Measurements from ENCODE around the gene TMEM231. TPM values are rescaled to one million over a fixed set of nuclear protein-coding genes. Genes with fewer than 3 reads are reported as not detected.

TMEM231 gene
- total and polyA plus RNA-seq, 2 of the 8 experiments (the other 6 are each of a cell fraction or from before 2014, with no cell fraction given): 8.3 to 26.7 TPM

DNA sequence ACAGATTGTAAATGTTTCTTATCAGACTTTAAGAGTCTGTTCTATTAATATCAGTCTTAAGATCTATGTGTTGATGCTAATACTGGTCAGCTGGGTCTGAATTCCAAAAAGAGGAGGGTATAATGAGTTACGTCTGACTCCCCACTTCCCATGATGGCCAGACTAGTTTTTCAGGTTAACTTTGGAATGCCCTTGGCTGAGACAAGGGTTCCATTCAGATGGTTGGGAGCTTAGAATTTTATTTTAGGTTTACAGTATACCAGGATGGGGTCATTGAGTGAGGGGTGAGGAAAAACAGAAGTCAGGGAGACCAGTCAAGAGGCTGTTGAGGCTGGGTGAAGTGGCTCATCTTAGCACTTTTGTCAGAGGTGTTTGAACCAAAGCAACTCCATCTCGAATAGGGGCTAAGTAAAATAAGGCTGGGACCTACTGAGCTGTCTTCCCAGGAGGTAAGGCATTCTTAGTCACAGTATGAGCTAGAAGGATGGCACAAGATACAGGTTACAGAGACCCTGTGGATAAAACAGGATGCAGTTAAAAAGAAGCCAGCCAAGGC is 2.9 kb upstream of the TMEM231 start:
- H3K27me3 ChIP-seq (replicated peaks in 1 of 4; ENCODE audit: control insufficient read depth in 3 of 4, extremely low read depth in 1 of 4, insufficient read depth in 3 of 4, low read length in 3 of 4): no peaks in the 10 kb centered on the region; a peak in 1 of 7 replicates
- H3K4ac ChIP-seq (replicated peaks; ENCODE audit: insufficient read length, low read depth, low read length): no peak overlapping the region
- no peak overlapping the region for H2BK12ac ChIP-seq (ENCODE audit: low read depth, low read length)
- no peak overlapping the region for H2BK5ac ChIP-seq (ENCODE audit: low read depth, low read length)
- no peak overlapping the region for H4K91ac ChIP-seq (replicated peaks; ENCODE audit: insufficient read length, low read length)
- H3K14ac ChIP-seq (ENCODE audit: insufficient read length): no peak overlapping the region
- no peak overlapping the region for H4K8ac ChIP-seq (ENCODE audit: extremely low read depth, insufficient read depth, low read length)
- FAIRE-seq (no peak), DNase-seq (ENCODE audit: low read depth in 1 of 2, low spot score in 2 of 2) (no peak)
- POLR2A ChIA-PET (ENCODE audit: partially characterized antibody): interaction anchor here (0.8 to 1.0 kb wide), 3 partner anchors 8 to 32 kb away, joined by 3 read pairs; no protein-coding TSS in a partner anchor
- H2BK120ac ChIP-seq (replicated peaks; ENCODE audit: low read depth, low read length): no peak overlapping the region
- no peaks in the 10 kb centered on the region for H3K36me3 ChIP-seq (ENCODE audit: control insufficient read depth in 2 of 4, insufficient read depth in 4 of 4, low read length in 3 of 4)
- 86% methylated on average over 2 of the region's 2 CpGs; no CpG with 5 or more reads in 1 of the 2 experiments for WGBS, 2 experiments (ENCODE audit: extremely low coverage in 1 of 2, insufficient coverage in 1 of 2, insufficient read length in 1 of 2, insufficient replicate concordance in 2 of 2, low coverage in 1 of 2, low lambda C conversion rate in 2 of 2, missing lambda C conversion rate in 1 of 2)
- no peaks in the 10 kb centered on the region for H4K20me1 ChIP-seq (replicated peaks in 1 of 2; ENCODE audit: control insufficient read depth in 1 of 2, insufficient read depth in 2 of 2, low read length in 2 of 2)
- no peak overlapping the region for H3K9ac ChIP-seq (replicated peaks in 1 of 4; ENCODE audit: extremely low read depth in 1 of 4, low read depth in 3 of 4, low read length in 3 of 4)
- H3K79me1 ChIP-seq (ENCODE audit: low read depth, low read length): no peaks in the 10 kb centered on the region
- no peak overlapping the region for H3K56ac ChIP-seq (replicated peaks; ENCODE audit: insufficient read length, low read depth, low read length)
- no peak overlapping the region for H2BK15ac ChIP-seq (ENCODE audit: low read length)
- CTCF ChIA-PET (ENCODE audit: partially characterized antibody): interaction anchor here (0.5 to 9.4 kb wide), 4 partner anchors 25 to 94 kb away, joined by 3 to 96 read pairs (median 4); partner anchors contain the start of gene TMEM170A
- peak overlapping the region; percentile 72; the same call in 1 of the 2 replicates for H2BK20ac ChIP-seq (ENCODE audit: low read length)
- no peak overlapping the region for H4K5ac ChIP-seq (ENCODE audit: insufficient read length, low read depth, low read length)
- H3K23ac ChIP-seq (ENCODE audit: insufficient read length): no peak overlapping the region
- no peak overlapping the region for H3K18ac ChIP-seq (ENCODE audit: extremely low read depth, low read length)
- no peak overlapping the region for H3K4me2 ChIP-seq (ENCODE audit: insufficient read depth in 1 of 2, low read depth in 2 of 2, low read length in 2 of 2)
- peaks cover 8% of the 10 kb centered on the region; the same call in 1 of the 2 replicates for H3K23me2 ChIP-seq (ENCODE audit: low read depth, low read length)
- no peaks in the 10 kb centered on the region for H3K9me3 ChIP-seq (ENCODE audit: insufficient read depth in 2 of 2, low read depth in 1 of 2, low read length in 1 of 2)
- H2AK5ac ChIP-seq (ENCODE audit: low read depth, low read length): no peak overlapping the region
- H3K27ac ChIP-seq (ENCODE audit: low read depth, low read length): no peak overlapping the region
- no peak for TF ChIP-seq TAF1 (IDR thresholded peaks at IDR 0.05; ENCODE audit: low read depth, low read length)
- no peak overlapping the region for H2AFZ ChIP-seq (ENCODE audit: low read length)
- no peaks in the 10 kb centered on the region for H3K79me2 ChIP-seq (ENCODE audit: control insufficient read depth in 1 of 2, insufficient read depth in 2 of 2, low read length in 2 of 2)
- H3K4me3 ChIP-seq (ENCODE audit: extremely low read depth in 1 of 4, insufficient read depth in 2 of 4, low read depth in 3 of 4, low read length in 4 of 4): no peak overlapping the region
- H3K4me1 ChIP-seq (replicated peaks in 1 of 4; ENCODE audit: control insufficient read depth in 3 of 4, insufficient read depth in 4 of 4, low read length in 3 of 4): peaks cover 0 to 3% (median 2%) of the 10 kb centered on the region in 4 experiments; a peak in 4 of 7 replicates
